Gastrocnemius medialis (tissue), 4 donors: ENCODE data around the gene PHACTR3. TPM values are rescaled to one million over a fixed set of nuclear protein-coding genes. Genes with fewer than 3 reads are reported as not detected.

Source experiments
- ATAC-seq, 2 donors: fragments of 150-250 bp; one replicate each; pipeline ENCODE4 v1.9.1; 2016
- DNase-seq, 2 donors: peaks; one replicate each; pipeline ENCODE4 v3.0.0-alpha.2; 2019
- H3K27ac ChIP-seq, 4 donors: fragments of 200-600 bp; sonication (generic); 1 replicate in 1 of 4; 2 replicates in 3 of 4; pipeline ENCODE4 v1.5.1; 2016 to 2018; ENCODE audit warnings: mild to moderate bottlenecking in 2 of 4, moderate library complexity in 1 of 4
- H3K27me3 ChIP-seq, 3 donors: fragments of 200-600 bp; sonication (generic) in 2 of 3; 1 replicate in 1 of 3; 2 replicates in 2 of 3; pipeline versions ENCODE4 v1.5.1 to v1.6.0; 2016 to 2019; ENCODE audit warnings: mild to moderate bottlenecking in 1 of 3, moderate library complexity in 1 of 3
- H3K36me3 ChIP-seq, 2 donors: fragments of 200-600 bp; sonication (generic) in 1 of 2; one replicate each; pipeline ENCODE4 v1.5.1; 2017 to 2018
- H3K4me1 ChIP-seq, 2 donors: fragments of 200-600 bp; sonication (generic) in 1 of 2; one replicate each; pipeline ENCODE4 v1.5.1; 2016 to 2017; ENCODE audit warnings: mild to moderate bottlenecking in 2 of 2
- H3K4me3 ChIP-seq, 4 donors: fragments of 200-600 bp; sonication (generic) in 3 of 4; 1 replicate in 1 of 4; 2 replicates in 3 of 4; pipeline ENCODE4 v1.5.1; 2016 to 2019; ENCODE audit warnings: mild to moderate bottlenecking in 2 of 4
- H3K9me3 ChIP-seq, 3 donors: fragments of 200-600 bp; sonication (generic) in 2 of 3; 1 replicate in 1 of 3; 2 replicates in 2 of 3; pipeline ENCODE4 v1.5.1; 2016 to 2019
- POLR2A ChIP-seq, 2 donors: fragments of 450-650 bp; IDR thresholded peaks; one replicate each; pipeline ENCODE4 v1.6.1; 2017; ENCODE audit warnings: antibody characterized with exemption in 2 of 2, mild to moderate bottlenecking in 2 of 2, moderate library complexity in 2 of 2
- in situ Hi-C, 4 donors: fragments of 200-750 bp; cut with MboI; loops; one replicate each; pipeline versions ENCODE4 v1.15.0 to v1.8.0; 2017; ENCODE audit warnings: low sequenced_read_pairs in 4 of 4
- intact Hi-C: fragments of 100-400 bp; cut with DNase I; formaldehyde crosslinking; loops from one replicate; pipeline ENCODE4 v1.15.1; 2023; ENCODE audit warnings: low total_unique reads
- total RNA-seq, 4 donors: library from RNA; depleted of rRNA; stranded (reverse); fragments of >200 nt; gene quantifications; one replicate each; pipeline versions ENCODE4 v1.1.0 to v1.2.3, GENCODE V29; 2016
- TF ChIP-seq, protein P1 (sequence below), 5 experiments: fragments of 450-650 bp in 3 of 5; fragments of 200-600 bp in 2 of 5; sonication (generic) in 2 of 5; IDR thresholded peaks in 4 of 5; conservative IDR thresholded peaks in 1 of 5; 1 replicate in 4 of 5; 2 replicates in 1 of 5; pipeline ENCODE4 v1.5.1; 2016 to 2019; ENCODE audit warnings: antibody characterized with exemption in 5 of 5, mild to moderate bottlenecking in 3 of 5, moderate library complexity in 3 of 5

Gene PHACTR3
- total RNA-seq, 4 donors from 2014 or later: 0.24 to 1.1 (median 0.59) TPM; not detected in 1

DNA sequence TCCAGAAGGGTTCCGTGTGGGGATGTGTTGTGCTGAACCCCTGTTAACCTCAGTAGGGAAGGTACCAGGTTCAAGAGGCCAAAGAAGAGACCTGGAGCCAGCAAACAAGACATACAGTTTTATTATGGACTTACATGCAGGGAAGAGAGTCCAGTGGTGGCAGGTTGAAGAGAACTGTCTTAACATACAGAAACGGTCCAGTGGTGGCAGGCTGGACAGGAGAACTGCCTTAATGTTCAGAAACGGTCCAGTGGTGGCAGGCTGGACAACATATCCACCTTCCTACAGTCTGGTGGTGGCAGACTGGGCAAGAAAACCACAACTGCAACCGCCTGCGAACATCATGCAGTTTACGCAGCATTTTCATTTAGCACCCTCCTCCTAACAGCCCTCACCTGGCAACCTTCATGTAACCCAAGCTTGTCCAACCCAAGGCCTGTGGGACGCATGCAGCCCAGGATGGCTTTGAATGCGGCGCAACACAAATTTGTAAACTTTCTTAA, 75.9 kb downstream of the PHACTR3 start:
- H3K27ac ChIP-seq: no peak overlapping the region
- TF ChIP-seq, protein P1, sequence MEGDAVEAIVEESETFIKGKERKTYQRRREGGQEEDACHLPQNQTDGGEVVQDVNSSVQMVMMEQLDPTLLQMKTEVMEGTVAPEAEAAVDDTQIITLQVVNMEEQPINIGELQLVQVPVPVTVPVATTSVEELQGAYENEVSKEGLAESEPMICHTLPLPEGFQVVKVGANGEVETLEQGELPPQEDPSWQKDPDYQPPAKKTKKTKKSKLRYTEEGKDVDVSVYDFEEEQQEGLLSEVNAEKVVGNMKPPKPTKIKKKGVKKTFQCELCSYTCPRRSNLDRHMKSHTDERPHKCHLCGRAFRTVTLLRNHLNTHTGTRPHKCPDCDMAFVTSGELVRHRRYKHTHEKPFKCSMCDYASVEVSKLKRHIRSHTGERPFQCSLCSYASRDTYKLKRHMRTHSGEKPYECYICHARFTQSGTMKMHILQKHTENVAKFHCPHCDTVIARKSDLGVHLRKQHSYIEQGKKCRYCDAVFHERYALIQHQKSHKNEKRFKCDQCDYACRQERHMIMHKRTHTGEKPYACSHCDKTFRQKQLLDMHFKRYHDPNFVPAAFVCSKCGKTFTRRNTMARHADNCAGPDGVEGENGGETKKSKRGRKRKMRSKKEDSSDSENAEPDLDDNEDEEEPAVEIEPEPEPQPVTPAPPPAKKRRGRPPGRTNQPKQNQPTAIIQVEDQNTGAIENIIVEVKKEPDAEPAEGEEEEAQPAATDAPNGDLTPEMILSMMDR (IDR thresholded peaks at IDR 0.05 in 4 of 5, conservative IDR thresholded peaks at IDR 0.05 in 1 of 5): no peak
- no peak for TF ChIP-seq POLR2A (IDR thresholded peaks at IDR 0.05)
- intact Hi-C loops (no loop called here), in situ Hi-C loops (no loop called here)
- H3K4me3 ChIP-seq: no peak overlapping the region
- ATAC-seq (no peak), DNase-seq (no peak)
- H3K27me3 ChIP-seq: peaks cover 2 to 7% (median 5%) of the 10 kb centered on the region in 3 donors
- H3K4me1 ChIP-seq: no peaks in the 10 kb centered on the region
- no peaks in the 10 kb centered on the region for H3K9me3 ChIP-seq
- no peaks in the 10 kb centered on the region for H3K36me3 ChIP-seq

DNA sequence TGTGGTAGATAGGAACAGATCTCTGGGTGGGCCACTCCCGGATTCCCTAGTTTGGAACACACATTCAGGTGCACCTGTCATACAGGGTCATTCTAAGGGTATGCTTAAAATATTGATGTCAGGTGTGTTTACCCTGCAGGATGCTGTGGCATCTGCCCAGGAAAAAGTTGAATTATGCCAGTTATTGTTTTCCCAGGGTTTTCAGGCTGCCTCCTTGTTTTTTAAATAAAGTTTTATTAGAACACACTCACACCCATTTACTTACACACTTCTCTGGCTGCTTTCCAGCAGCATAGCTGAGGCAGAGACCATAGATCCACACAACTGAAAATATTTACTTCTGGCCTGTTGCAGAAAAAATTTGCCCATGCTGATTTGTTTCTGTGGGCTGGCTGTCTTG, 76.5 kb downstream of the PHACTR3 start:
- intact Hi-C loops (no loop called here), in situ Hi-C loops (no loop called here)
- TF ChIP-seq, protein P1 (IDR thresholded peaks at IDR 0.05 in 4 of 5, conservative IDR thresholded peaks at IDR 0.05 in 1 of 5): no peak
- no peak for TF ChIP-seq POLR2A (IDR thresholded peaks at IDR 0.05)
- Histone ChIP-seq H3K36me3 (no peaks in the 10 kb centered on the region), H3K4me3 (no peak overlapping the region), H3K27ac (no peak overlapping the region), H3K27me3 (peaks cover 0 to 7% (median 2%) of the 10 kb centered on the region in 3 donors), H3K9me3 (no peaks in the 10 kb centered on the region), H3K4me1 (no peaks in the 10 kb centered on the region)
- ATAC-seq: no peak
- no peak for DNase-seq

DNA sequence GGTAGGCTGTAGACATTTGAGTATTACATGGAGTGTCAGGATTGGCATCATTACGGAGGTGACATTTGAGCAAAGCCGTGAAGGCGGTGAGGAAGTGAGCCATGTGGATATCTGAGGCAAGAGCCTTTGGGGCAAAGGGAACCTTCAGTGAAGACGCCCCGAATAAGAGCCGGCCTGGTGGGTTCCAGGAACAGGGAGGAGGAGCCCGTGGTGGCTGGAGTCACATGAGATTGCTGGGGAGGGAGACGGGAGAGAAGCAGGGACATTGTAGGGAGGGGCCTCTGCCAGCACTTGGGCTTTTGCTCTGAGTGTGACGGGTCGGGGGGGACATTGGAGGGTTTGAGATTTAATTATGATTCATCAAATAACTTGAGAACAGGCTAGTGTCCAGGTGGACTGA, 78.3 kb downstream of the PHACTR3 start:
- Histone ChIP-seq H3K4me3 (no peak overlapping the region), H3K36me3 (no peaks in the 10 kb centered on the region), H3K4me1 (no peaks in the 10 kb centered on the region), H3K27ac (no peak overlapping the region), H3K9me3 (no peaks in the 10 kb centered on the region), H3K27me3 (peaks cover 0 to 7% (median 2%) of the 10 kb centered on the region in 3 donors)
- DNase-seq (no peak), ATAC-seq (no peak)
- in situ Hi-C loops: no loop called here
- intact Hi-C loops: no loop called here
- TF ChIP-seq POLR2A (IDR thresholded peaks at IDR 0.05): no peak
- TF ChIP-seq, protein P1 (IDR thresholded peaks at IDR 0.05 in 4 of 5, conservative IDR thresholded peaks at IDR 0.05 in 1 of 5): no peak

DNA sequence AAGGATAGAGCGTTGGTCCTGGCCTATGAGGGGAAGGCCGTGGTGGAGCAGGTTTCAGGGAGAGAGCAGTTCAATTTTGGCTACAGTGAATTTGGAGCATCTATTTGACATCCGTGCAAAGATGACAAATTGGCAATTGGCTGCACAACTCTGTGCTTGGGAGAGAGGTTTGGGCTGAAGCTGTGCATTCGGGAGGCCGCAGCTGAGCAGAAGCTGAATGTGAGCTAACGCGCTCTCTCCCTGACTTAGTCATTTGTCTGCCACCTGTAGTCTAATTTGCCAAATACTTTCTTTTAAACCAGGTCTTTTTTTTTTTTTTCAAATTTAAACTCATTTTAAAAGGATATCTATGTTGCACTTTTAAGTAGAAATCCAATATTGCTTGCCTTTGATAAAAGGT, 78.8 kb downstream of the PHACTR3 start:
- Histone ChIP-seq H3K4me3 (no peak overlapping the region), H3K9me3 (no peaks in the 10 kb centered on the region), H3K27me3 (peaks cover 0 to 4% (median 2%) of the 10 kb centered on the region in 3 donors), H3K4me1 (no peaks in the 10 kb centered on the region), H3K27ac (no peak overlapping the region), H3K36me3 (no peaks in the 10 kb centered on the region)
- intact Hi-C loops (no loop called here), in situ Hi-C loops (no loop called here)
- TF ChIP-seq POLR2A (IDR thresholded peaks at IDR 0.05): no peak
- TF ChIP-seq, protein P1 (IDR thresholded peaks at IDR 0.05 in 4 of 5, conservative IDR thresholded peaks at IDR 0.05 in 1 of 5): no peak
- ATAC-seq (no peak), DNase-seq (no peak)

DNA sequence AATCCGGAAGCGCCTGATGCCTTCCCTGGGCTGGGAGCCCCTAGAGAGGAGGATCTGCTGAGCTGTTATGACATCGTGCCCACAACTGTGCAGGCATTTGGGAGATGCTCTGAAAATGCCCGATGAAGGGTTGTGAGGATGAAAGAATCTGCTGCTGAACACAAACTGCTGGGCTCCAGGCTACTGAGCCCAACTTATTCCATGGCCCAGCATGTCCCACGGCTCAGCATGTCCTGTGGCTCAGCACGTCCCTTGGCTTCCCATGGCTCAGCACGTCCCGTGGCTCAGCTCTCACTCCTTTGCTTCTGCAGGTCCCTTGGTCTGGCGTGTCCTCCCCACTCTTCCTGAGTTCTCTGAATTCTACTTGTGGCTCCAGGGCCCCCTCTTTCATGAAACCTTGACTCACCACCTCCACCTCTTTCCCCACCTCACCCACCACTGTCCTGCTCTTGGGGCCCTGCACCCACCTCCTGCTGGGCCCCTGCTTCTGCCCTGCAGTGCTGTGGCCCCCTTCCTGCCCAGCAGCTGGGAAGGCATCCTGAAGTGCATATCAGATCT, 80.4 kb downstream of the PHACTR3 start:
- no peak for TF ChIP-seq POLR2A (IDR thresholded peaks at IDR 0.05)
- TF ChIP-seq, protein P1 (IDR thresholded peaks at IDR 0.05 in 4 of 5, conservative IDR thresholded peaks at IDR 0.05 in 1 of 5): no peak
- ATAC-seq (no peak), DNase-seq (no peak)
- intact Hi-C loops (no loop called here), in situ Hi-C loops (no loop called here)
- Histone ChIP-seq H3K36me3 (no peaks in the 10 kb centered on the region), H3K4me3 (no peak overlapping the region), H3K9me3 (no peaks in the 10 kb centered on the region), H3K27me3 (peaks cover 0 to 2% (median 0%) of the 10 kb centered on the region in 3 donors), H3K4me1 (no peaks in the 10 kb centered on the region), H3K27ac (no peak overlapping the region)
